Right ventricle myocardium inferior (tissue), 1 donor: ENCODE results near the gene SLC12A9. TPM values are rescaled to one million over a fixed set of nuclear protein-coding genes. Genes with fewer than 3 reads are reported as not detected.

ENCODE experiments used
- ATAC-seq: fragments of 200-7000 bp; cut with Tn5 transposase; one replicate; pipeline ENCODE4 v1.9.1; 2020; ENCODE audit warnings: mild to moderate bottlenecking, moderate library complexity
- DNase-seq: peaks from one replicate; pipeline ENCODE4 v3.0.0; 2021; ENCODE audit errors: missing footprints
- intact Hi-C: fragments of 100-400 bp; cut with DNase I; formaldehyde crosslinking; loops from one replicate; pipeline ENCODE4 v1.11.0; 2022
- total RNA-seq: library from RNA; stranded (reverse); fragmentation: NEBNext Ultra II Directional; extraction: Animal tissue kit (Norgen Biotek cat#: 25700); gene quantifications from one replicate; pipeline ENCODE4 v1.2.1, GENCODE V29; 2021
- donor health status: DM: no; HTN: yes; CAD: no; lungs with severe emphysema.

Gene SLC12A9
- total RNA-seq, 1 donor from 2014 or later = 10.2 TPM

DNA sequence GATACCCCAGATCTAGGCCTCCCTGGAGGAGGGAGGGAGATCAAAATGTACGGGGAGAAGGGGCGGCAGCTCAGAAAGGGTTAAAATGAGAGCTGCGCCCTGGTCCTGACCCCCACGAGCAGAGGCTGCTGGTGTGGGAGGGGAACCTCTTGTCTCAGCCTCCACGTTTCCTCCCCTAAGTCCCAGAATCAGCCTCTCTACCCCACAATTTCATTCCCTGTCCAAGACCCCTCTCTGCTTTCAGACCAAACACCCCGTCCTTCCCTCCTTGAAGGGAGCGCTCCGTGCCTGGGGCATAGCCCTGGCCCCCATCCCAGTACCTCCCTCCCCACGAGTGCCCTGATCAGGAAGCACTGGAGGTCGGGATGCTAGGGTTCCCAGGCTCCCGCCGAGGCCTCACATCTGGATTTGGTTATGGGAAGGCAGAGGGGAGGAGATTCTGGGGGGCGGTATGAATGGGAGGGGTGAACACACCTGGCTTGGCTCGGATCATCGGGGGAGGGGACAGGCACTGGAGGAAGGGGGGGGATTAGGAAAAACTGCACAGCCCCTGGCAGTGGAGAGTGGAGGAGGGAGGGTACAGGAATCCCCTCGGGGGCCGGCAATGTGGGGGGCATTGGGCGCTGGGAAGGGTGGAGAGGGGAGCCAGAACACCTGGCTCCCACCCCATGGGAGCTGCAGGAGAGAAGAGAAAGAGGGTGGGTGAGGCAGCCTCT lies 27.9 kb upstream of the SLC12A9 start:
- intact Hi-C loops = no loop called here
- ATAC-seq = no peak
- peak; percentile 31 for DNase-seq

GRCh38 chr7:100825215-100825671 lies 27.3 kb upstream of the SLC12A9 start:
- intact Hi-C loops = no loop called here
- DNase-seq (peak; percentile 48), ATAC-seq (no peak)

- ATAC-seq (no peak), DNase-seq (peak; percentile 7)
- intact Hi-C loops = loop anchor here (2.0 kb wide), 1 partner anchor 23 kb away; no protein-coding TSS in a partner anchor
Measured at GRCh38 chr7:100825751-100826513, 26.6 kb upstream of the SLC12A9 start.

GRCh38 chr7:100826514-100827329 lies 25.8 kb upstream of the SLC12A9 start:
- ATAC-seq = peak; percentile 4
- DNase-seq = no peak
- intact Hi-C loops = loop anchor here (2.0 kb wide), 1 partner anchor 24 kb away; no protein-coding TSS in a partner anchor

DNA sequence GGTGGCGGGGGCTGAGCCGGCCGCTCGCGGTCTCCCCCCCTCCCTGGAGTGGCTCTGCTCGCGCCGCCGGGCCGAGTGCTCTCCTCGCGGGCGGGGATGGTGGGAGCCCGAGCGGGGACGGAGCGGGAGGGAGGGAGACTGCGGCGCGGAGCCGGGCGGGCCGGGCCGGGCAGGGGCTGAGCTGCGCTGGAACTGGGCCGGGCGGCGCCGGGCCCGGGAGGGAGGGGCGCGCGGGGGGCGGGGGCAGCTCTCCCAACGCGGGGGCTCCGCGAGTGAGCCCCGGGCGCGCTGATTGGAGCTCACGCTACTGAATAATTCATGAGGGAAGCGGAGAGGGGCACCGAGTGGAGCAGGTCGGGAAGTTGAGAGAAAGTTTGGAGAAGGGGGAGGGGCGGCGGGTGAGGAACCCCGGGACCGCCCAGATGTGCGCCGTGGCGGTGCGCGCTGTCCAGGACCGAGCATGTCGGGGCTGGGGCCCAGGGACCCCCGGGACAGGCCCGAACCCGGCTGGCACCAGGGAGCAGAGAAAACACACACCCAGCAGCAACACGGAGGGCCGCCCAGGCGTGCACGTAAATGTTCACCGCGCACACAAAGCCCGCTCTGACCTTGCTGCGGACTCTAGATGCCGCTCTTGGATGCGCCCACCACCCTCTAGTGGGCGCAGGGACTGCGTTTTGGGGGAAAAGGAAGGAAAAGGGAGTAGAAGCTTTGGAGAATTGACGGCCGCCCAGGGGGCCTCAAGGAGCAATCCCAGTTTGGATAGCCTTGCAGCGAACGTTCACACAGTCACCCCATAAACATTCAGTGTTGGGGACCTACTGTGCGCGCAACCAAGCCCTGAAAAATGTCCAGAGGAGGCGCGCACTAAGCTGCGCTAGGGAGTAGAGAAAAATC lies 24.9 kb upstream of the SLC12A9 start, which contains the start of gene EPHB4:
TSS of gene EPHB4 (minus strand) at position 194 of the 897 bp plus-strand sequence. CDS start 493 bp downstream, outside the sequence.
- intact Hi-C loops = loop anchor here (2.0 kb wide), 1 partner anchor 25 kb away; no protein-coding TSS in a partner anchor
- ATAC-seq (peak; percentile 92), DNase-seq (peak; percentile 86)

- intact Hi-C loops = no loop called here
- no peak for ATAC-seq
- DNase-seq = peak; percentile 74
Measured at GRCh38 chr7:100829150-100829716, 23.3 kb upstream of the SLC12A9 start.

GRCh38 chr7:100830396-100830795 lies 22.1 kb upstream of the SLC12A9 start:
- DNase-seq (no peak), ATAC-seq (no peak)
- intact Hi-C loops = no loop called here

GRCh38 chr7:100832281-100832633 lies 20.3 kb upstream of the SLC12A9 start:
- no peak for DNase-seq
- no peak for ATAC-seq
- intact Hi-C loops = no loop called here

DNA sequence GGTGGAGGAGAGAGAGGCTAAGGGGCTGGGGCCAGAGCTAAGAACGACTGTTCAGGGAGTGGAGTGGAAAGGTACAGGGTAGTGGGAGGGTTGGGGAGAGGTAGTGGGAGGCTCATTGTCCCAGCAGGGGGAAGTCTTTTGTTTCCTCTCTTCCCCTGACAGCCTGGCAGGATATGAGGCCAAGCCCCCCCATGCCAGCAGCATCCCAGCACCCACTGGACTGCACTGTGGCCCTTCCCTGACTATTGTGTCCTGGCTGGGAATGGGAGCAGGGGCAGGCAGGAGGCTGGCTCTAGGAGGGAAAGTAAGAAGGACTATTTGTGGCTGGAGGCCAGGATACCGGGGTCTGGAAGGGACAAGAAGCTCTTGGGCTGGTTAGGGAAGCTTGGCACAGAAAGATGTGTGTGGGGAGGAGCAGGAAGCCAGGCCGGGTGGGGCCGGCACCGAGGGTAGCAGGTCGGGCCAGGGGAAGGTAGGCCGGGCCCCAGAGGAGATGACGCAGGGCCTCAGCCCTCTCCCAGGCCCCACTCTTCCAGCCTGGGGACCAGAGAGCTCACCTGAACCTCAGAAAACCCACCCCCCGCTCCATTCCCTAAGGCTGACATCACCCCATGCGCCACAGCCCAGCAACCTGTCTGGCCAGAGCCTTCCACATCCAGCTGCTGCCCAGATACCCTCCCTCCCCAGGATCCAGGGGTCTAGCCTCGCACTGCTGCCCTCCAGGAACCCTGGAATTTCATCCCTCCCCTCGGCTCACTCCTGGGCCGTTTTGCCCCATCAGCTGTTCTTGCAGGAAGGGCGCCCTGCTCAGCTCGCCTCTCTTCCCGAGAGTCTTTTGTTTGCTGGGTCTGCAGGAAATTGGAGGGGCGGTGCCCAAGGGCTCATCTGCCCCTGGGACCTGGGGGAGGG lies 16.4 kb upstream of the SLC12A9 start:
- ATAC-seq (peak; percentile 41), DNase-seq (peak; percentile 79)
- intact Hi-C loops = no loop called here

- ATAC-seq = no peak
- no peak for DNase-seq
- intact Hi-C loops = no loop called here
Measured at GRCh38 chr7:100836812-100837098, 15.8 kb upstream of the SLC12A9 start.

DNA sequence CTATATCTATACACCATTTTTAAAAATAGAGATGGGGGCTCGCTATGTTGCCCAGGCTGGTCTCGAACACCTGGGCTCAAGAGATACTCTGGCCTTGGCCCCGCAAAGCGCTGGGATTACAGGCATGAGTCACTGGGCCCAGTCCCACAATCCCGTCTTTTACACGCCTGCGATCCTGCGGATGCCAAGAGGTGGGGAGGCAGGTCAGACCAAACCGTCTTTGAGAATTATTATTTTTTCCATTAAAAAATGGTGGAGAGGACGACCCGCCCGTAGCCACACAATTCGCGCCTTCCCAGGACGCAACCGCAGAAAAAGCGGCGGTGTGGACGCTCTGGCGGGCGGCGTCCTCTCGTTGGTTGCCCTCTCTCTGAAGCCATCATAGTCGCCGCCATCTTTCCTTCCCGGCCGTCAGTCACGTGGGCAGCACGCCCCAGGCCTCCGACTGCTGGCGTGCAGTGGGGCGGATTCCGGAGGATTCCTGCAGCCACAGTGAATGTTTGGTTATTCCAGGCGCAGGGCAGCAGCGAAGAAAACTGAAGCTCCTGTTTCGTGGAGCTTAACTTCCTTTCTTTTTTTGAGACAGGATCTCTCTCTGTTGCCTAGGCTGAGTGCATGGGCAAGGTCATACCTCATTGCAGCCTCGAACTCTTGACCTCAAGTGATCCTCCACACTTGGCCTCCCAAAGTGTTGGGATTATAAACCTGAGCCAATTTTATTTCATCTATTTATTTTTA lies 15.2 kb upstream of the SLC12A9 start:
- ATAC-seq (peak; percentile 97), DNase-seq (peak; percentile 95)
- intact Hi-C loops = no loop called here

GRCh38 chr7:100839361-100839760 lies 13.2 kb upstream of the SLC12A9 start:
- ATAC-seq (no peak), DNase-seq (peak; percentile 52)
- intact Hi-C loops = no loop called here

DNA sequence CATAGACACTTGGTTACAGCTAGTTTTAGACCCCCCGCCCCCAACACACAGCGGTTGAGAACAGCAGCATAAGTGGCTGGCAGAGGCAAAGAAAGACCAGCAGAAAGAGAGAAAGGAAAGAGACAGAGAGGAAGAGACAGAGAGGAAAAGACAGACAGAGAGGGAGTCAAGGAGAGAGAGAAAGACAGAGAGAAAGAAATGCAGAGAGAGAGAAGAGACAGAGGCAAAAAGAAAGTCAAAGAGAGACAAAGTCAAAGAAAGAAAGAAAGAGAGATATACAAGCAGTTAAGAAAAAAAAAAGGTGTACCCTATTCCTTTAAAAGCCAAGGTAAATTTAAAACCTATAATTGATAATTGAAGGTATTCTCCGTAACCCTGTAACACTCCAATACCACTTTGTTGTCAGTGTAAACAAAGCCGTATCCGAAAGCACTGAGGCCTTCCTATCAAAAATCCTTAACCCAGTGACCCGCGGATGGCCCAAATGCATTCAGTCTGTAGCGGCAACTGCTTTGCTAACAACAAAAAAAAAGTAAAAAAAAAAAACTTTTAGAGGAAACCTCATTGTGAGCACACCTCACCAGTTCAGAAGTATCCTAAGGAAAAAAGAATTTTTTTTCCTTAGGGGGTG lies 11.9 kb upstream of the SLC12A9 start:
- intact Hi-C loops = no loop called here
- no peak for ATAC-seq
- peak; percentile 5 for DNase-seq

DNA sequence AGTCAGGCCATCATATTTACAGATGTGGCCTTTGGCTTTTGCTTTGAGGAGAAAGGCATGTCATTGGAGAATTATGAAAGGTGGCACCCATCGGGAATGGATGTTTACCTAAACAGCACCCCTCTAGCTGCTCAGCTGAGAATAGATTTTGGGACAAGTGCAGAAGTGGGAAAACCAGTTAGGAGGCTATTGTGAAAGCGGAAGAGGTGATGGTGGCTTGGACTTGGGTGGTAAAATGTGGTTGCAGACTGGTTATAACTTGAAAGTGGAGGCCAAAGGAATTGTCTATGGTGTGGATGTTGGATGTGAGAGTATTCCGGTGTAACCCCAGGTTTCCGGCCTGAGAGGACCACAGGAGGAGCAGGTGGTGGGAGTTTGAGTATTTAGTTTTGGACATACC lies 5.2 kb upstream of the SLC12A9 start:
- intact Hi-C loops = no loop called here
- ATAC-seq (no peak), DNase-seq (no peak)

- DNase-seq (peak; percentile 56), ATAC-seq (no peak)
- intact Hi-C loops = loop anchor here (5.0 to 10.0 kb wide), 2 partner anchors 147 to 240 kb away; partner anchors contain the start of genes MOSPD3 and POP7
Measured at GRCh38 chr7:100854146-100854895, 1.8 kb downstream of the SLC12A9 start.
